ENCODE results near the gene CDC73.

DNA sequence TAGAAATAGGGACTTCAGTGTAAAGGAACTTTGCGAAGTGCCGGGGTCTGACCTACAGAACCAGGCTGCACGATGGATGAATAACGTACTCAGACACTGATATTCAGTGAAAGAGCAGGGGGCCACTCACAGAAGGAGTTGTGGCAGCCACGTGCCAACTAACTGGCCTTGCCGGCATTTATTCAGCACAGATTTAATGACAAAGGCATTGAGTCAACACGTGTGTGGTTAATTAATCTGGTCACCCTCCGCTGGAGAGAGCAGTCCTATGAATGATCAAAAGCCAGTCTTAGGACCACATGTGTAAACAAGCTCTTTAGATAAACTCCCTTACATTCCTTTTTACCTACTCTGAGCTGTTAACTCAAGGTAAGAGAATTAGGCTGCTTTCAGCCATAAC, 70.8 kb downstream of the CDC73 start:
- TF ChIP-seq HNF4G (IDR thresholded peaks at IDR 0.05) (no peak), CTCF (IDR thresholded peaks at IDR 0.05; ENCODE audit: low read depth, low read length, missing input control) (no peak), FOXA1 (IDR thresholded peaks at IDR 0.05) (no peak)
- TF ChIP-seq, protein P1, sequence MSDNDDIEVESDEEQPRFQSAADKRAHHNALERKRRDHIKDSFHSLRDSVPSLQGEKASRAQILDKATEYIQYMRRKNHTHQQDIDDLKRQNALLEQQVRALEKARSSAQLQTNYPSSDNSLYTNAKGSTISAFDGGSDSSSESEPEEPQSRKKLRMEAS (IDR thresholded peaks at IDR 0.05): no peak
